CD8-positive, alpha-beta memory T cell (primary cell): ENCODE measurements around the gene CCDC50. TPM values are rescaled to one million over a fixed set of nuclear protein-coding genes. Genes with fewer than 3 reads are reported as not detected.

ENCODE experiments used
- CTCF ChIA-PET: fragments of 350-600 bp; sonication (Branson Sonifier 250); formaldehyde crosslinking; loops from one replicate; lab custom pipeline; 2021; ENCODE audit warnings: antibody characterized with exemption; lab: Charles Lee
- POLR2A ChIA-PET: fragments of 350-600 bp; sonication (Branson Sonifier 250); formaldehyde crosslinking; loops from one replicate; lab custom pipeline; 2021; ENCODE audit warnings: antibody characterized with exemption; lab: Charles Lee
- DNase-seq, 5 donors: peaks; one replicate each; pipeline versions ENCODE4 v3.0.0 to v3.0.0-alpha.2; 2020 to 2022; ENCODE audit warnings: mixed read lengths in 1 of 5
- H3K27ac ChIP-seq: one replicate; pipeline ENCODE4 v1.7.0; 2013; ENCODE audit warnings: low read depth, mild to moderate bottlenecking, low read length, moderate library complexity
- H3K27me3 ChIP-seq: 2 replicates; pipeline ENCODE4 v1.7.0; 2013; ENCODE audit warnings: low read length, mild to moderate bottlenecking; ENCODE audit not compliant: insufficient read depth, poor library complexity, severe bottlenecking
- H3K36me3 ChIP-seq: 2 replicates; pipeline ENCODE4 v1.7.0; 2013; ENCODE audit warnings: mild to moderate bottlenecking, low read length, moderate library complexity; ENCODE audit not compliant: insufficient read depth
- H3K4me1 ChIP-seq: 2 replicates; pipeline ENCODE4 v1.7.0; 2013; ENCODE audit warnings: mild to moderate bottlenecking, low read length, moderate library complexity; ENCODE audit not compliant: insufficient read depth
- H3K4me3 ChIP-seq: 2 replicates; pipeline ENCODE4 v1.7.0; 2013; ENCODE audit warnings: mild to moderate bottlenecking, low read length
- H3K9me3 ChIP-seq: 2 replicates; pipeline ENCODE4 v1.7.0; 2013; ENCODE audit warnings: mild to moderate bottlenecking, low read length
- H3K27ac Mint-ChIP-seq, 8 donors: one replicate each; pipeline ENCODE4 v1.8.0; 2020 to 2021; ENCODE audit warnings: mixed read lengths in 8 of 8, mild to moderate bottlenecking in 6 of 8, inconsistent platforms in 3 of 8, moderate library complexity in 3 of 8
- H3K27me3 Mint-ChIP-seq, 2 donors: one replicate each; pipeline ENCODE4 v1.8.0; 2020 to 2021; ENCODE audit warnings: mixed read lengths in 2 of 2, mild to moderate bottlenecking in 1 of 2, moderate library complexity in 1 of 2
- H3K36me3 Mint-ChIP-seq, 3 donors: one replicate each; pipeline ENCODE4 v1.8.0; 2020 to 2021; ENCODE audit warnings: mixed read lengths in 3 of 3, inconsistent platforms in 1 of 3, mild to moderate bottlenecking in 1 of 3
- H3K4me1 Mint-ChIP-seq, 3 donors: one replicate each; pipeline ENCODE4 v1.8.0; 2020 to 2021; ENCODE audit warnings: mixed read lengths in 3 of 3, inconsistent platforms in 1 of 3, mild to moderate bottlenecking in 1 of 3
- H3K4me3 Mint-ChIP-seq, 7 donors: one replicate each; pipeline ENCODE4 v1.8.0; 2020 to 2021; ENCODE audit warnings: mixed read lengths in 7 of 7, mild to moderate bottlenecking in 6 of 7, moderate library complexity in 4 of 7, inconsistent platforms in 2 of 7
- H3K9me3 Mint-ChIP-seq, 5 donors: one replicate each; pipeline ENCODE4 v1.8.0; 2020 to 2022; ENCODE audit warnings: mixed read lengths in 5 of 5, mild to moderate bottlenecking in 3 of 5, moderate library complexity in 2 of 5, inconsistent platforms in 1 of 5
- polyA plus RNA-seq: library from polyadenylated mRNA; unstranded; fragments of 300-500 nt; fragmentation: Illumina TruSeq; gene quantifications from one replicate; pipeline ENCODE4 v1.2.3, GENCODE V29; 2021
- total RNA-seq, 2 experiments: library from RNA; stranded (reverse); gene quantifications; one replicate each; pipeline ENCODE4 v1.2.3, GENCODE V29; 2021

CCDC50 gene
- total and polyA plus RNA-seq, 3 experiments from 2014 or later = 7.9 to 13.0 (median 11.9) TPM

GRCh38 chr3:191444569-191444968 lies 115.4 kb downstream of the CCDC50 start:
- Mint-ChIP-seq H3K4me3 (no peak overlapping the region), H3K9me3 (peaks cover 2 to 15% (median 6%) of the 10 kb centered on the region in 5 donors), H3K4me1 (no peaks in the 10 kb centered on the region), H3K27me3 (peaks cover 0 to 1% of the 10 kb centered on the region in 2 donors), H3K27ac (no peak overlapping the region), H3K36me3 (no peaks in the 10 kb centered on the region)
- CTCF ChIA-PET = no interaction called here
- H3K27me3 ChIP-seq = no peaks in the 10 kb centered on the region
- no peak overlapping the region for H3K4me3 ChIP-seq
- H3K4me1 ChIP-seq = no peaks in the 10 kb centered on the region
- no peaks in the 10 kb centered on the region for H3K36me3 ChIP-seq
- H3K27ac ChIP-seq = no peak overlapping the region
- H3K9me3 ChIP-seq = no peaks in the 10 kb centered on the region
- POLR2A ChIA-PET = no interaction called here
- DNase-seq = no peak

Other genes starting within 250 kb of the CCDC50 start
- not detected for gene OSTN, start 130.2 kb upstream of the CCDC50 start, total RNA-seq
- not detected for gene OSTN, start 130.2 kb upstream of the CCDC50 start, polyA plus RNA-seq
- not detected for gene UTS2B, start 1.1 kb downstream of the CCDC50 start, total RNA-seq
- not detected for gene UTS2B, start 1.1 kb downstream of the CCDC50 start, polyA plus RNA-seq
- gene PYDC2, start 131.8 kb downstream of the CCDC50 start, total RNA-seq = not detected
- not detected for gene PYDC2, start 131.8 kb downstream of the CCDC50 start, polyA plus RNA-seq